IMR-90 (cell line): ENCODE results near the gene ACP1.

Source experiments
- BHLHE40 ChIP-seq: fragments of 150-350 bp; IDR thresholded peaks from 2 replicates; pipeline ENCODE4 v1.6.1; 2016; ENCODE audit warnings: mild to moderate bottlenecking, low read depth, low read length
- CEBPB ChIP-seq: IDR thresholded peaks from 2 replicates; pipeline ENCODE4 v1.6.1; 2012; ENCODE audit warnings: low read depth, low read length, improper control_type of control experiment
- CTCF ChIP-seq: conservative IDR thresholded peaks from 2 replicates; pipeline ENCODE4 v1.5.1; 2012; ENCODE audit warnings: mild to moderate bottlenecking, low read depth, low read length, improper control_type of control experiment
- ELK1 ChIP-seq: fragments of 150-350 bp; IDR thresholded peaks from 2 replicates; pipeline ENCODE4 v1.6.1; 2016; ENCODE audit warnings: low read depth, mild to moderate bottlenecking, low read length, moderate library complexity, borderline replicate concordance
- FOS ChIP-seq: fragments of 150-350 bp; IDR thresholded peaks from 2 replicates; pipeline ENCODE4 v1.6.1; 2016; ENCODE audit warnings: low read depth, low read length
- MAFK ChIP-seq: IDR thresholded peaks from 2 replicates; pipeline ENCODE4 v1.6.1; 2012; ENCODE audit warnings: low read depth, low read length, improper control_type of control experiment
- MAZ ChIP-seq: IDR thresholded peaks from 2 replicates; pipeline ENCODE4 v1.6.1; 2012; ENCODE audit warnings: low read depth, mild to moderate bottlenecking, low read length, improper control_type of control experiment, moderate library complexity, borderline replicate concordance
- MXI1 ChIP-seq: IDR thresholded peaks from 2 replicates; pipeline ENCODE4 v1.6.1; 2012; ENCODE audit warnings: low read depth, mild to moderate bottlenecking, low read length, moderate library complexity, borderline replicate concordance
- POLR2A ChIP-seq: IDR thresholded peaks from 2 replicates; pipeline ENCODE4 v1.6.1; 2012; ENCODE audit warnings: mild to moderate bottlenecking, low read depth, low read length
- RAD21 ChIP-seq: IDR thresholded peaks from 2 replicates; pipeline ENCODE4 v1.6.1; 2012; ENCODE audit warnings: low read length, improper control_type of control experiment
- RFX5 ChIP-seq: IDR thresholded peaks from 2 replicates; pipeline ENCODE4 v1.8.0; 2012; ENCODE audit warnings: low read depth, mild to moderate bottlenecking, low read length, moderate library complexity
- SMC3 ChIP-seq: fragments of 150-350 bp; IDR thresholded peaks from 2 replicates; pipeline ENCODE4 v1.6.1; 2016; ENCODE audit warnings: low read depth, mild to moderate bottlenecking, antibody characterized with exemption, low read length, moderate library complexity
- USF2 ChIP-seq: fragments of 150-350 bp; IDR thresholded peaks from 2 replicates; pipeline ENCODE4 v1.6.1; 2017; ENCODE audit warnings: mild to moderate bottlenecking, antibody characterized with exemption, low read length, low read depth

- no peak for TF ChIP-seq CTCF
- no peak for TF ChIP-seq BHLHE40
- no peak for TF ChIP-seq POLR2A
- TF ChIP-seq CEBPB = no peak
- no peak for TF ChIP-seq ELK1
- no peak for TF ChIP-seq MAZ
- no peak for TF ChIP-seq SMC3
- no peak for TF ChIP-seq MAFK
- no peak for TF ChIP-seq RFX5
- TF ChIP-seq RAD21 = no peak
- no peak for TF ChIP-seq USF2
- TF ChIP-seq FOS = no peak
- TF ChIP-seq MXI1 = no peak
Observed at GRCh38 chr2:258933-259332, 5.8 kb upstream of the ACP1 start.
